HL-60 (cell line): ENCODE results near the gene UBR4.

ENCODE experiments used
- DNase-seq, 2 experiments: peaks; one replicate each; pipeline ENCODE4 v3.0.0-alpha.2; 2010 to 2020; ENCODE audit warnings: low read depth in 1 of 2, low spot score in 1 of 2
- H3K27ac ChIP-seq: fragments of 250-450 bp; sonication (Bioruptor Pico); replicated peaks from 2 replicates; pipeline ENCODE4 v1.5.1; 2020; ENCODE audit warnings: mild to moderate bottlenecking, moderate library complexity
- H3K27me3 ChIP-seq: fragments of 250-450 bp; sonication (Bioruptor Pico); 2 replicates; pipeline ENCODE4 v1.5.1; 2021; ENCODE audit warnings: mild to moderate bottlenecking, moderate library complexity; ENCODE audit not compliant: insufficient read depth, poor library complexity, severe bottlenecking
- H3K4me3 ChIP-seq: replicated peaks from 2 replicates; pipeline ENCODE4 v1.5.1; 2011; ENCODE audit warnings: mild to moderate bottlenecking, control low read depth, low read length; ENCODE audit not compliant: insufficient read depth
- CTCF ChIP-seq: IDR thresholded peaks from one replicate; pipeline ENCODE4 v1.5.1; 2011; ENCODE audit warnings: low read length, control low read depth, inconsistent platforms; ENCODE audit not compliant: insufficient read depth
- GABPA ChIP-seq: IDR thresholded peaks from 2 replicates; pipeline ENCODE4 v1.6.1; 2012; ENCODE audit warnings: low read depth
- POLR2AphosphoS5 ChIP-seq: IDR thresholded peaks from 2 replicates; pipeline ENCODE4 v1.6.1; 2012; ENCODE audit warnings: low read depth
- REST ChIP-seq: IDR thresholded peaks from 2 replicates; pipeline ENCODE4 v1.6.1; 2012; ENCODE audit warnings: low read depth; ENCODE audit not compliant: insufficient replicate concordance
- SPI1 ChIP-seq: IDR thresholded peaks from 2 replicates; pipeline ENCODE4 v1.6.1; 2012; ENCODE audit warnings: low read depth, mild to moderate bottlenecking, borderline replicate concordance

Gene UBR4

GRCh38 chr1:19109545-19109944 is 100.5 kb downstream of the UBR4 start:
- H3K4me3 ChIP-seq = no peak overlapping the region
- H3K27ac ChIP-seq = no peak overlapping the region
- TF ChIP-seq GABPA = no peak
- TF ChIP-seq SPI1 = no peak
- no peak for TF ChIP-seq POLR2AphosphoS5
- TF ChIP-seq CTCF = no peak
- no peak for DNase-seq
- H3K27me3 ChIP-seq = no peaks in the 10 kb centered on the region

GRCh38 chr1:19101244-19101643 is 108.8 kb downstream of the UBR4 start:
- no peak overlapping the region for H3K4me3 ChIP-seq
- no peaks in the 10 kb centered on the region for H3K27me3 ChIP-seq
- H3K27ac ChIP-seq = no peak overlapping the region
- TF ChIP-seq REST (no peak), SPI1 (no peak), GABPA (no peak), CTCF (no peak), POLR2AphosphoS5 (no peak)
- no peak for DNase-seq

- TF ChIP-seq POLR2AphosphoS5 = no peak
- TF ChIP-seq CTCF = no peak
- TF ChIP-seq REST = no peak
- no peak for TF ChIP-seq GABPA
- no peak for TF ChIP-seq SPI1
- DNase-seq = no peak
- no peak overlapping the region for H3K4me3 ChIP-seq
- H3K27me3 ChIP-seq = no peaks in the 10 kb centered on the region
- H3K27ac ChIP-seq = no peak overlapping the region
Measured at GRCh38 chr1:19100028-19100427, 110.0 kb downstream of the UBR4 start.

GRCh38 chr1:19096990-19097389 is 113.1 kb downstream of the UBR4 start:
- Histone ChIP-seq H3K4me3 (no peak overlapping the region), H3K27me3 (no peaks in the 10 kb centered on the region), H3K27ac (no peak overlapping the region)
- no peak for TF ChIP-seq SPI1
- no peak for DNase-seq
